Activated CD4-positive, alpha-beta T cell treated with anti-CD3 and anti-CD28 coated beads, Interleukin-2, amount 50 U/mL, for 4 hours (primary cell): ENCODE measurements around the gene GMCL2.
"Not testable (repeated sequence)": the region's sequence is repeated elsewhere in the genome, so short reads cannot be mapped to it uniquely, and the experiment has no call there.

ENCODE experiments used
- DNase-seq, 2 experiments: peaks; one replicate each; pipeline ENCODE4 v3.0.0-alpha.2; 2020

The GMCL2 gene

DNA sequence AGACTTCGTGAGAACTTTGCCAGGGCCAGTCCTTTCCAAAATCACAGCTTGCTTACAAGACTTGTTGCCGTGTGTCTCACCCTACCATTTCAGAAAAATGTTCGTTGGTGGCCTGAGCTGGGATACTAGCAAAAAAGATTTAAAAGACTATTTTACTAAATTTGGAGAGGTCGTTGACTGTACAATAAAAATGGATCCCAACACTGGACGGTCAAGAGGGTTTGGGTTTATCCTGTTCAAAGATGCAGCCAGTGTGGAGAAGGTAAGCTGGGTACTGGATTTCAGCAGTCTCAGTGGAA lies 18.5 kb upstream of the GMCL2 start:
- DNase-seq = no peak

DNA sequence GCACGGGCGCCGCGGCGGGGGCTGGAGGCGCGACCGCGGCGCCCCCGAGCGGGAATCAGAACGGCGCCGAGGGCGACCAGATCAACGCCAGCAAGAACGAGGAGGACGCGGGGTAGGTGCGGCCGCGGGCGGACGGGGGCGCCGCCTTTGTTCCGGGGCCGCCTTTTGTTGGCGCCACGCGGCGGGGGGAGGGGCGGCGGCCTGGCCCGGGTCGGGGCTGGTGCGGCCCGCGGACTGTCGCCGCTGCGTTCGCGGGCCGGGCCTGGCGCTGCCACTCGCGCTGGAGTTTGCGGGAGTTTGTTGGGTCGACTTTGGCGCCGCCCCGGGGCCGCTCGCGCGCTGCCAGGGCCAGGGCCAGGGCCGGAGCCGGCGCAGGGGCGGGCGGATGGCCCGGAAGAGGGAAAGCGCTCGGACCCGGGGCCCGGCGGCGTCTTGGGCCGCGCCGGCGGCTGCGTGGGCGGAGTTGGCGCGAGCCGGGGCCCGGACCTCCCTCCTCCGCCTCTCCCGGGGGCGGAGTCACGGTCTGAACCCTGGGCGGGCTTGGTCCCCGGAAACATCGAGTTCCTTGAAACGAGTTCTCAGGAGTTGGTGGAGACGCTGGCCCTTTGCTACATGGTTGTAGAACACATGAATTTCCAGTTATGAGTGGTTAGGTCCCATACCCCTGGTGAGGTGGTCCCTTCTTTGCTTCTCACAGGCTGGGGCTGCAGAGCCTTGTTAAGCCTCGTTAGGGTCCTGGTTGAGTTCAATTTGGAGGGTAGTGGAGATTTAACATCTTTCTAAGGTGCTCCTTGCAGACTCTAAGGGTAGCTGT lies 18.0 kb upstream of the GMCL2 start:
- peak; percentile 62 to 63 for DNase-seq

DNA sequence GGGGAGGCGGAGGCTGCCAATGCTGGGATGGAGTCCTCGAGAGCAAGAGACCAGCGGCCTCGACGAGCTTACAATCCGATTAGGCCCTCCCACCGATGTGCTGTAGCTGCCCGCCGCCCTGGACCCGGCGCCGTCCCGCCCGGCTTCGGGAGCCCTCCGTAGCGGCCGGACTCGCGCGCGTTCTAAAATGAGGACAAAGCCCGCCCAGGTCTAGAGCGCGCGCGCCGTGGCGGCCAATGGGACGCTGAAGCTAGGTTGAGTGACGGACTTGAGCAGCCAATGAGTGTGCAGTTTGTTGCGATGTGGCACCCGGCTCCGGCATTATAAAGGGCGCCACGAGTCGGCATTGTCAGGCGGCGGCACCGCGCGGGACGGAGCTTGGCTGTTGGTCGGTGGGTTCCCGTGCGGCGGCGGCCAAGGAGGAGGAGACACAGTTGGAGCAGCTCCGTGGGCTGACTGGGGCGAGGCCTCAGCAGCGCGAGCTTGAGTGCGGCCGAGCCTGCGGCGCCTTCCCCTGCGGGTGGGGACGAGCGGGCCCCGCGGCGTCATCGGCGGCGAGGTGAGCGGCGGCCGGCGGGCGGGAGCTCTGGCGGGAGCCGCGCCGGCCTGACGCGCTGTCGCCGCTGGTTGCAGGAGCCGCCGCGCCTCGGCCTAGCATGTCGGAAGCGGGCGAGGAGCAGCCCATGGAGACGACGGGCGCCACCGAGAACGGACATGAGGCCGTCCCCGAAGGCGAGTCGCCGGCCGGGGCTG lies 17.2 kb upstream of the GMCL2 start, which contains the start of gene HNRNPAB:
Gene HNRNPAB, plus strand, starts transcription at position 352 of the 753 bp plus-strand sequence. Its CDS starts 305 bp downstream, at position 657.
- DNase-seq = peak; percentile 94 to 95

DNA sequence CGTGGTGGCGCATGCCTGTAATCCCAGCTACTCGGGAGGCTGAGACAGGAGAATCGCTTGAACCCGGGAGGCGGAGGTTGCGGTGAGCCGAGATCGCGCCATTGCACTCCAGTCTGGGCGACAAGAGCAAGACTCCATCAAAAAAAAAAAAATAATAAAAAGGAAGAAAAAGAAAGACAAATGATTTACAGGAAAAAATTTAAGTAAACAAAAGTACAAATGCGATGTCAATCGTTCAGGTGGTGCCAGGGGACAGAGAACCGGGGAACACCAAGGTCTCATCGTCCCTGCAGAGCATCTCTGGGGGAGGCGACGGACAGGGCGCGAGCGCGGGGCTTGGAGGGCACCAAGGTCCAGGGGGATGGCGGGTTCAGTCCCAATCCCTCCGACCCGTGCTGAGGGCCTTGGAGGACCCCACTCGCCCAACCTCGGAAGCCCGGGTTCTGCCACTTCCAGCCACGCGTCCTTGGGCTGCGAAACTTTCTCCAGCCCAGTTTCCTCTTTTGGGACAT lies 16.6 kb upstream of the GMCL2 start:
- DNase-seq = peak in 1 of 2 experiments; percentile 20

DNA sequence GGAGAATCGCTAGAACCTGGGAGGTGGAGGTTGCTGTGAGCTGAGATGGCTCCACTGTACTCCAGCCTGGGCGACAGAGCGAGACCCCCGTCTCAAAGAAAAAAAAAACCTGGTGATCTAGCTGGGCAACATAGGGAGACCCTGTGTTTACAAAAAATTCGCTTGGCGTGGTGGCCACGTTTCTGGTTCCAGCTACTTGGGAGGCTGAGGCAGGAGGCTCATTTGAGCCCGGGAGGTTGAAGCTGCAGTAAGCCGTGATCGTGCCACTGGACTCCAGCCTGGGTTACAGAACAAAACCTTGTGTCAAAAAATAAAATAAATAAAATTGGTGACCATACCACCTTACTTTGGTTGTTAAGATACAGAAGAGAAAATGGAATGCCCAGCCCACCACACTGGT lies 15.4 kb upstream of the GMCL2 start:
- DNase-seq = no peak

DNA sequence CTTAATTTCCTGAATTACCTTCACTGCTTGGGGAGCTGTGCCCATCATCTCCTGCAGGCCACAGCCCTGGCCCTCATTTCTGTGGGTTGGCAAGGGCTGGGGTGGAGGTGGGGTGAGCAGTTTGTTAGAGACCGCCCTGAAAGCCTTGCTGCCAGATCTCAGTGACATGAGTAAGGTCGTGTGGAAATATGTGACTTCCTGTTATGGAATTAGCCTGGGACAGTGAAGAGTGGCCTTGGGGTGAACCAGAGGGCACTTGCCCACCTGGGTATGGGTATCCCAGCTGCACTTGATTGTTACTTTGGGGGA lies 14.7 kb upstream of the GMCL2 start:
- DNase-seq = no peak

DNA sequence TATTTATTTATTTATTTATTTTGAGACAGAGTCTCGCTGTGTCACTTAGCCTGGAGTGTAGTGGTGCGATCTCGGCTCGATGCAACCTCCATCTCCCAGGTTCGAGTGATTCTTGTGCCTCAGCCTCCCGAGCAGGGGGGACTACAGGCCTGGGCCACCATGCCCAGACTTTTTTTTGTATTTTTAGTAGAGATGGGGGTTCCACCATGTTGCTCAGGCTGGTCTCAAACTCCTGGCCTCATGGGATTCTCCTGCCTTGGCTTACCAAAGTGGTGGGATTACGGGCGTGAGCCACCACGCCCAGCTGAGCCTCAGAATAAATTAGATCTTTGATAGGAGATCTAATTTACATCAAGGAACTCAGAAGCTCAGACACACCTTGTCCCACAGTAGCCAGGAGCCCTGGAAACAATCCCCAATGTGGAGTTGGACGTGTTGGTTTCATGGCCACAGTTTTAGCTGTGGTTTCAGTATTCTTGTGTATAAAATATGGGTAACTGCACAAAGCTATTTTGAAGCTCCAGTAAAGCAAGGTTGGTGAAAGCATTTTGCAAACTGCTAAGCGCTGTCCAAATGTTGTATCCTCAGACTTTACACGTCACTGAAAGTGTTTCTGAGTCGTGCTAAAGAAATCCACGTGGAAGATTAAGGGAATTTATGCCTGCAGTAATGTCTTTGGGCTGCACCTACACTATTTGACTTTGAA lies 14.2 kb upstream of the GMCL2 start:
- no peak for DNase-seq

DNA sequence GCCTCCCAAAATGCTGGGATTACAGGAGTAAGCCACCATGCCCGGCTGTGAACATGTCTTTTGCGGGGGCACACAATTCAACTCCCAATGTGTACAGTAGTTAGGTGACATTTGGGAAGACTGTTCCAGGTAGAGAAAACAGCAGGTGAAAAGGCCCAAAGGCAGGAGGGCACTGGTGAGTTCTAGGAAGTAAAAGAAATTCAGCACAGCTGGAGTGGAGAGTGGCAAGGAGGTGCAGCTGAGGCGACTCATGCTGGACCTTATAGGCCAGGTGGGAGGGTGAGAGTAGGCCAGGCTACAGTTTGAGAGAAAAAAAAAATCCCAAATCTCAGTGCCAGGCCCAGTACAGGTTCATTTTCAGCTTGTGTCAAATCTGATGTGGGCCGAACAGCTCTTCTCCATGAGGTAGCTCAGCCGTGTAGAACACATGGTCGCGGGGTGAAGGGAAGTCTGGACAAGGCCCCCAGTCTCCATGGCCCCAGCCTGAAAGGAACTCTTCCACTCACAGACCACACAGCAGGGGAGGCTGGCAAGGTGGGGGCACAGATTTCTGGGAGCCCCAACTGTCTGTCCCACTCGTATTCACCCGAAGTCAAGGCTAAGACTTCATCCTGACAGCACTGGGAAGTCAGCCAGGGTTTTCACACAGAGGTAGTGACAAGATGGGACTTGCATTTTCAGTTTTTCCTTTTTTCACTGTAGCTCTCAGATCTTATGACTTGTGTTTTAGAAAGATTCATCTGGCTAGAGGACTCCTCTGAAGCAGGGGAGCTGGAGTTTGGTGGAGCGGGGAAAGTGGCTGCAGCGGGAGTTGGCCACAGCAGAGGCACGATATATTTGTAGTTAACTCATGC lies 12.6 kb upstream of the GMCL2 start:
- no peak for DNase-seq

DNA sequence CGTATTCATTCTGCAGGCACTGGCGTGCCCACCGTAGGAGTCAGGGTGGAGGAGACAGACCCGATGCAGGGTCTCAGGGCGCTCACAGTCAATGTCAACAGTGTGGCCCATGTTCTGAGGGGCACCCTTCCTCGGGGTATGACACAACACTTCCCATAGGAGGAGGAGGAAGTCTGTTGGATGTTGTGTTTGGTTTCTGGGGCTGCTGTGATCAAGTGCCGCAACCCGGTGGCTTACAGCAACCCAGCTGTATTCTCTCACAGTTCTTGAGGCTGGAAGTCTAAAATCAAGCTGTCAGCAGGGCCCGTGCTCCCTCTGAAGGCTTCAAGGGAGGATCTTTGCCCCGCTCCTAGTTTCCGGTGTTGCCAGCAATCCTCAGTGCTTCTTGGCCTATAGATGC lies 11.5 kb upstream of the GMCL2 start:
- no peak for DNase-seq

DNA sequence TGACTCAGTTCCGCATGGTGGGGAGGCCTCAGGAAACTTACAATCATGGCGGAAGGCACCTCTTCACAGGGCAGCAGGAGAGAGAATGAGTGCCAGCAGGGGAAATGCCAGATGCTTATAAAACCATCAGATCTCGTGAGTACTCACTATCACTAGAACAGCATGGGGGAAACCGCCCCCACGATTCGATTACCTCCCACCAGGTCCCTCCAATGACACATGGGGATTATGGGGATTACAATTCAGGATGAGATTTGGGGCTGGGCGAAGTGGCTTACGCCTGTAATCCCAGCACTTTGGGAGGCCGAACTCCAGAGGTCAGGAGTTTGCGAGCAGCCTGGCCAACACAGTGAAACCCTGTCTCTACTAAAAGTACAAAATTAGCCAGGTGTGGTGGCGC lies 11.0 kb upstream of the GMCL2 start:
- DNase-seq = not testable (repeated sequence)

DNA sequence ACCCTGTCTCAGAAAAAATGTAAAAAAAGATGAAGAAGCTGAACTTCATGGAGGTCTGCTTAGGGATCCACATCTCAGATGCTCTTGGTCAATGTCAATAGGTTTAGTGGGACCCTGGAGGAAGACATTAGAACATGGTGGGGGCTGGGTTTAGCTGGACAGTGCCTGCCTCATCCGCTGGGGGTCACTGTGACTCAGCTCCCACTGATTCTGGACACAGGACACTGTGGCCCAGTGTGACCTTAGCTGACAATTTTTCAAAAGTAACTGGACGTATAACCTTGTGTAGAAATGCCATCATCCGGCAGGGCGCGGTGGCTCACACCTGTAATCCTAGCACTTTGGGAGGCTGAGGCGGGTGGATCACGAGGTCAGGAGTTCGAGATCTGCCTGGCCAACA lies 9.8 kb upstream of the GMCL2 start:
- no peak for DNase-seq

DNA sequence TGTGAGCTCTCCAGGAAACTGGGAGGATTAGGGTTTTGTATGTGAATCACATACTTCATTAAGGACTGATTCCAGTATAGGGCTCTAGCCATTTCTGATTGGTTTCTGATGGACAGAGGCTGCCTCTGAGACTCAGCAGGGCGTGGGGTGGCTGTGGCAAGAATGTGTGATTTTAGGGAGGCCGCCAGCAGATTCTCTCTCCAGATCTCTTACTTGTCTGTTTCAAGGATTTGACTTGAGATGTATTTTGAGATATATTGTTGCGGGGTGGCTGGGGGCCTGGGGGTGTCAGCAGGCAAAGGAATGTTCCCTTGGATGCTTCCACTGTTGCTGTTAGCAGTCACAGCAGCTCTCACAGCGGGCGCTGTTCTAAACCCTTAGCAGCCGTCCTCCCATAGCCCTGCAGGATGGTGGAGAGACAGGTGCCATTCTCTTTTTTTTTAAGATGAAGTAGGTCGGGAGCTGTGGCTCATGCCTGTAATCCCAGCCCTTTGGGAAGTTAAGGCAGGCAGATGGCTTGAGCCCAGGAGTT lies 9.2 kb upstream of the GMCL2 start:
- no peak for DNase-seq

DNA sequence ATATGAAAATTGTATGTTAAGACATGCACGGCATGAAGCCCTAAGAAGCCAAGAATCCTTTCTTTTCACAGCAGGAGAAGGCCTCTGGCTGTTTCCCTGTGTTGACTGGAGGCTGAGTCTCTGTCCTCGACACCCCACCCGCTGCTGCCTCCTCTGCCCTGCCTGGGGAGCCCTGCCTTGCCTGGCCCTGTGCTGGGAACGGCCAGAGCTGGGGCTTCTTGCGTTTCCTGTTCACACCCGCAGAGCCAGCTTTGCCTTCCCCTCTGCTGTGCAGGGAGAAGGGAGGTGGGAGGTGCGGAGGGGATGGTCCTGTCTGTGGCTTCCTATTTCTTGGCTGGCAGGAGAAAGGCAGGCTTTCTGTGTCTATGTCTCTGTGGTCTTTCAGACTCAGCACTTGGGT lies 6.9 kb upstream of the GMCL2 start:
- no peak for DNase-seq

DNA sequence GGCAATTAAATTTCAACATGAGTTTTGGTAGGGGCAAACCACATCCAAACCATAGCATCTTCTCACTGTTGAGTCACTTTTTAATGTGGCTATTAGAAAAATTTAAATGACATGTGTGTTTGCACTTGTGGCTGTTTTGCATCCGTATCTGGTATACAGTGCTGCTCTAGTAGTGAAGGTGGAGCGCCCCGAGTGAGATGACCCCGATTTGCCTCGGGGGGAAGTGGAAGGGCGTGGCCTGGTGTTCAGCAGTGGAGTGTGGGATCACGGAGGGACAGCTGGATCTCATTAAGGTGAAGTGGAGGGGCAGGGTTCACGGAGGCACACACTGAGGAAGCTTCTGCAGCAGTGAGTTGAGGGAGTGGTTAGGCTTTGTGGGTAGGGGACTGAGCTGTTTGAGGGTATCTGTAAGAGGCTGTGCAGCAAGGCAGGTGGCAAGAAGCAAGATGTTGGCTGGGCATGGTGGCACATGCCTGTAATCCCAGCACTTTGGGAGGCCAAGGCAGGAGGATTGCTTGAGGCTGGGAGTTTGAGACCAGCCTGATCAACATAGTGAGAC lies 6.2 kb upstream of the GMCL2 start:
- DNase-seq = no peak

DNA sequence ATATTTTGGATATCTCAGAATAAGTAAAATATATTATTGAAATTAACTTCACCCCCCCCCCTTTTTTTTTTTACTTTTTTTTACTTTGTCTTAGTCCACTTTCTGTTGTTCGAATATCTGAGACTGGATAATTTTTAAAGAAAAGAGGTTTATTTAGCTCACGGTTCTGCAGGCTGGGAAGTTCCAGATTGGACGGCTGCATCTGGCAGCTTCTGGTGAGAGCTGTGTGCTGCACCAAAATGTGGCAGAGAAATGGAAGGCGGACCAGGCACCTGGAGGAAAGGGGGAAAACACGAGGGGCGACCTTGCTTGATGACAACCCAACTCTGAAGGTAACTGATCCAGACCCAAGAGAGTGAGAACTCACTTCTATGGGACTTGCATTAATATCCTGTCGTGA lies 5.6 kb upstream of the GMCL2 start:
- no peak for DNase-seq

DNA sequence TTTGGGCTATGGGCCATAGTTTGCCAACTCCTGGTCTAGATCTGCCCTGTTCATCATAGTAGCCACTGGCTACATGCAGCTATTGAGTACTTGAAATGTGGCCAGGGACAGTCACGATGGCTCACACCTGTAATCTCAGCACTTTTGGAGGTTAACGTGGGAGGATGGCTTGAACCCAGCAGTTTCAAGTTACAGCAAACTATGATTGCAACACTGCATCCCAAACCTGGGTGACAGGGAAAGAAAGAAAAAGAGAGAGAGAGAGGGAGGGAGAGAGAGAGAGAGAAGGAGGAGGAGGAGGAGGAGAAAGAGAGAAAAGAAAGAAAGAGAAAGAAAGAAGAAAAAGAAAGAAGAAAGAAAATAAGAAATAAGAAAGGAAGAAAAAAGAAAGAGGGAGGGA lies 5.1 kb upstream of the GMCL2 start:
- DNase-seq = no peak

DNA sequence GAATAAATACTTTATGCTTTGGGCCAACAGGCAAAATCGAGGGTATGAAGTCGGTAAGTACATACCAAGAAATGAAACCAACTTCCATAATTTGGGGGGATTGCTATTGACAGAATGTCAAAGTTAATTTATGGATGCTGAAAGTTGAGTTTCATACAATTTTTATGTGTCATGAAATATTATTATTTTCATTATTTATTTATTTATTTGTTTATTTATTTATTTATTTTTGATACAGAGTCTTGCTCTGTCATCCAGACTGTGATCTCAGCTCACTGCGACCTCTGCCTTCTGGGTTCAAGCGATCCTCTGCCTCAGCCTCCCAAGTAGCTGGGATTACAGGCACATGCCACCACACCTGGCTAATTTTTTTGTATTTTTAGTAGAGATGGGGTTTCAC lies 4.5 kb upstream of the GMCL2 start:
- no peak for DNase-seq

DNA sequence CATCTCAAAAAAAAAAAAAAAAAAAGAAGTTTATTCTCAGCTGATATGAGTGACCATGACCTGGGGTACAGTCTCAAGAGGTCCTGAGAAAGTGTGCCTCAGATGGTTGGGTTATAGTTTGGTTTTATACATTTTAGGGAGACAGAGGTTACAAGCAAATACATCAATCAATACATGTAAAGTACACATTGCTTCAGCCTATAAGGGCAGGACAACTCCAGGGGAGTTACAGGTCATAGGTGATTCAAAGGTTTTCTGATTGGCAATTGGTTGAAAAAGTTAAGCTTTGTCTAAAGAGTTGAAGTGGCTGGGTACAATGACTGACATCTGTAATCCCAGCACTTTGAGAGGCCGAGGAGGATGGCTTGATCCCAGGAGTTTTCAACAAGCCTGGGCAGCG lies 2.3 kb upstream of the GMCL2 start:
- no peak for DNase-seq

DNA sequence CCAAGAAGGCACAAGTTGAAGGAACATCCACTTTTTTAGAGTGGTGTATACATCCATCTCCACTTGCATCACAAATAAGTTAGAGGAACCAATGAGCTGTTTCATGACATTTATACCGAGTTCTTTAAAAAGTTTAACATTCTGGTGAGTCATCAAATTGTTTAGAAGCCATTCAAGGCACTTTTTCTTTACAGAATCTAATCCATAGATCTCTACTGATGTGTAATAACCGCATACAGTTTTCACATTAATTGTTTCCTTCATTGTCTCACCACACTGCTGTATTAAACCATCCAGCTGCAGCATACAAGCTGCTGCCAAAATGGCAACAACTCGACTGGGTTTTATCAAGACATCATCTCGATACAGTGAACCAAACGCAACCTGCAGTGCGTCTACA lies 744 bp downstream of the GMCL2 start:
- DNase-seq = no peak

DNA sequence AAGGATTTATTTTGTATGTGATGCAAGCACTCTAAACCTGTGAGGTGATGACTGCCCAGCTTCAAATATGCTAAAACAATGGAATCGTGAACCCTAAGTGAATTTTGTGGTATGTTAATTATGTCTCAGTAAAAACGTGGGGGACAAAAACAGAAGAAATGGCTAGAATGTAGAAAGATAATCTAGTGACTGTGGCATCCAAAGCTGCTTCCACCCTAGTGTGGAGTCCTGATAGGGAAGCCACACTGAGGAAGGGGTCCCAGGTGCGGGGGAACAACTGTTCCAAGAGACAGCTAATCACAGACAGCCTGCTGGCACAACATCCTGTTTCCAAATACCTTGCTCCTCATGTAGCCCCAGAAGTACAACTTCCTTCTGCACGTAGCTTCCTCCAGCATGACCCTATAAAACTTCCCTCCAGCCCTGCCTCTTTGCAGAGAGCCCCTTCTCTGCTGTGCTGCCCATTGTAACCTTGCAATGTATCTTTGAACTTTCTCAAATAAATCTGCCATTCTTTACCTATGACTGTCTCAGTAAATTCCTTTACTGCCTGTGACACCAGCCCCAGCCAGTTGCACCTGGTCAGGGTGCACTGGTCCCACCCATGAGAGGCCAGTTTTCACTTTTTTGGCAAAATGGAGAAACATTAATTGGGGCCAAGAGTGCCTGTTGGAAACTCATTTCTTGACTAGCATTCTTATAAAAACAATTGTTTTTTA lies 4.9 kb downstream of the GMCL2 start:
- DNase-seq = no peak

DNA sequence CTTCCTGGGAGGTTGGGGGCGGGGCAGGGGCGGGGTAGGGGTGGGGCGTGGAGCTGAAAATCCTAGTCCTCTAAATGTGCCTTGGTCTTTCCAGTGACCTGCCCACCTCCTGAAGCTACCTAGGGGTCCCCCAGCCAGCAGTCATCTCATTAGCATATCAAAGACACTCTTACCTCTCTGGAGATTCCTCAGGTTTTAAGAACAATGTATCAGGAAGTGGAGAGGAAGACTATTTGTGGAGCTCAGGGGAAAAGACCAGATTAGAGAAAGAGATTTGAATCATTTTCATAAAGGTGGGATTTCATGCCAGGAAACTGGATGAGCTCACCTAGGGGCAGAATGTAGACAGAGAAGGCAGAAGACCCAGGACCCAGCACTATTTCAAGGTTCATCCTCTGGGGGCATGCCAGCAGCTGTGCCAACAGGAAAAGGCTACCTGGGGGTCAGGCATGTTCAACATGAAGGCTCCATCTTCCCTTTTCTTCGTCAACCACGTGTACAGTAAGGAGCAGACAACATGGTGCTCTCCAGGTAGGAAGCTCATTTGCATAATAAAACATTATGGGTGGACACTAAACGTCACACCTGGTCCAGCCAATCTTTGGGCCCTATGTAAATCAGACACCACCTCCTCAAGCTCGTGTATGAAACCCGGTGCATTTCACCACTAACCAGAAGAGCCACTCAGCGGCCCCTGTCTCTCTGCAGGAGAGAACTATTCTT lies 6.9 kb downstream of the GMCL2 start:
- DNase-seq = no peak
